Psoas muscle (tissue), 8 donors: Measurements from ENCODE around the gene PELI3. TPM values are rescaled to one million over a fixed set of nuclear protein-coding genes. Genes with fewer than 3 reads are reported as not detected.
"Not testable (repeated sequence)": the region's sequence is repeated elsewhere in the genome, so short reads cannot be mapped to it uniquely, and the experiment has no call there.

Experiments
- ATAC-seq, 4 donors: fragments of 200-7000 bp; cut with Tn5 transposase; one replicate each; pipeline ENCODE4 v1.9.1; 2020; ENCODE audit warnings: moderate library complexity in 3 of 4, mild to moderate bottlenecking in 2 of 4
- DNase-seq, 2 donors: peaks; one replicate each; pipeline ENCODE4 v3.0.0-alpha.2; 2020
- H3K27ac ChIP-seq: fragments of 200-600 bp; one replicate; pipeline ENCODE4 v1.8.0; 2022
- H3K27me3 ChIP-seq, 3 donors: fragments of 200-600 bp in 1 of 3; one replicate each; pipeline versions ENCODE4 v1.6.1 to v1.8.0; 2013 to 2022; ENCODE audit warnings: low read length in 2 of 3, mild to moderate bottlenecking in 2 of 3, moderate library complexity in 1 of 3; ENCODE audit not compliant: insufficient read depth in 3 of 3
- H3K36me3 ChIP-seq, 2 donors: fragments of 200-600 bp in 1 of 2; one replicate each; pipeline versions ENCODE4 v1.6.1 to v1.8.0; 2013 to 2022; ENCODE audit warnings: low read depth in 1 of 2, mild to moderate bottlenecking in 1 of 2, moderate library complexity in 1 of 2; ENCODE audit not compliant: insufficient read depth in 1 of 2
- H3K4me1 ChIP-seq: fragments of 200-600 bp; one replicate; pipeline ENCODE4 v1.8.0; 2022
- H3K4me3 ChIP-seq: fragments of 200-600 bp; one replicate; pipeline ENCODE4 v1.8.0; 2022; ENCODE audit warnings: mild to moderate bottlenecking
- H3K9me3 ChIP-seq: fragments of 200-600 bp; one replicate; pipeline ENCODE4 v1.8.0; 2022
- CTCF ChIP-seq: fragments of 200-600 bp; IDR thresholded peaks from one replicate; pipeline ENCODE4 v1.8.0; 2022; ENCODE audit warnings: antibody characterized with exemption
- WGBS, 3 donors: extraction: QIAGEN DNeasy Blood & Tissue Kit; methylation state at CpG; one replicate each; pipeline versions ENCODE4 v1.1.6 to v1.1.7; 2013; 5-methylcytosine and 5-hydroxymethylcytosine counted together
- intact Hi-C, 2 donors: fragments of 100-400 bp; cut with DNase I; formaldehyde crosslinking; loops; one replicate each; pipeline versions ENCODE4 v1.11.0 to v1.14.2; 2022
- polyA plus RNA-seq, 3 donors: library from polyadenylated mRNA; stranded (reverse); fragments of 200-250 nt; gene quantifications; one replicate each; pipeline ENCODE4 v1.2.3, GENCODE V29; 2013
- total RNA-seq, 4 donors: library from RNA; stranded (reverse); fragmentation: NEBNext Ultra II Directional in 2 of 4; extraction: Animal tissue kit (Norgen Biotek cat#: 25700) in 2 of 4; gene quantifications; one replicate each; pipeline versions ENCODE4 v1.2.1 to v1.2.4, GENCODE V29; 2021 to 2023
- donor health status: healthy with polysubstance abuse.
- donor health status: DM: no; HTN: no; CAD: no; lungs with moderate emphysema.
- donor health status: Bipolar disorder and iron deficiency.
- donor health status: healthy.
- donor health status: DM: yes; HTN: yes; CAD: no.
- donor health status: DM: no; HTN: no; CAD: no.
- donor health status: DM: no; HTN: no; CAD: no.
- donor health status: DM: yes; HTN: yes; CAD: no.

PELI3 gene
- total and polyA plus RNA-seq, 7 donors: 3.1 to 46.8 (median 13.3) TPM

- Histone ChIP-seq H3K9me3 (no peaks in the 10 kb centered on the region), H3K4me3 (no peak overlapping the region), H3K36me3 (no peaks in the 10 kb centered on the region), H3K4me1 (no peaks in the 10 kb centered on the region), H3K27ac (no peak overlapping the region), H3K27me3 (no peaks in the 10 kb centered on the region)
- DNase-seq: no peak
- intact Hi-C loops: no loop called here
- WGBS, 3 donors: 30 to 50% (median 36%) methylated on average over 3 of the region's 3 CpGs
- TF ChIP-seq CTCF: no peak
- no peak for ATAC-seq
Measured at GRCh38 chr11:66454828-66455227, 11.9 kb upstream of the PELI3 start.

- DNase-seq: no peak
- Histone ChIP-seq H3K4me3 (no peak overlapping the region), H3K9me3 (no peaks in the 10 kb centered on the region), H3K27ac (no peak overlapping the region), H3K4me1 (no peaks in the 10 kb centered on the region), H3K36me3 (no peaks in the 10 kb centered on the region), H3K27me3 (no peaks in the 10 kb centered on the region)
- no peak for ATAC-seq
- 82 to 88% (median 86%) methylated on average over 6 of the region's 6 CpGs for WGBS, 3 donors
- TF ChIP-seq CTCF: no peak
- intact Hi-C loops: no loop called here
Measured at GRCh38 chr11:66457826-66458225, 8.9 kb upstream of the PELI3 start.

- 29 to 48% (median 45%) methylated on average over 5 of the region's 5 CpGs for WGBS, 3 donors
- no peaks in the 10 kb centered on the region for H3K27me3 ChIP-seq
- H3K9me3 ChIP-seq: no peaks in the 10 kb centered on the region
- TF ChIP-seq CTCF: no peak
- ATAC-seq (no peak), DNase-seq (no peak)
- H3K4me3 ChIP-seq: no peak overlapping the region
- H3K4me1 ChIP-seq: no peaks in the 10 kb centered on the region
- H3K27ac ChIP-seq: no peak overlapping the region
- no peaks in the 10 kb centered on the region for H3K36me3 ChIP-seq
- intact Hi-C loops: no loop called here
Measured at GRCh38 chr11:66459138-66459778, 7.4 kb upstream of the PELI3 start.

GRCh38 chr11:66462010-66462409 lies 4.7 kb upstream of the PELI3 start:
- H3K4me1 ChIP-seq: peaks cover 3% of the 10 kb centered on the region
- H3K27ac ChIP-seq: no peak overlapping the region
- no peak for TF ChIP-seq CTCF
- no peak for ATAC-seq
- H3K4me3 ChIP-seq: no peak overlapping the region
- H3K36me3 ChIP-seq: no peaks in the 10 kb centered on the region
- H3K27me3 ChIP-seq: no peaks in the 10 kb centered on the region
- no peak for DNase-seq
- no peaks in the 10 kb centered on the region for H3K9me3 ChIP-seq
- intact Hi-C loops: no loop called here

GRCh38 chr11:66462911-66463310 lies 3.8 kb upstream of the PELI3 start:
- Histone ChIP-seq H3K27ac (no peak overlapping the region), H3K9me3 (no peaks in the 10 kb centered on the region), H3K27me3 (no peaks in the 10 kb centered on the region), H3K36me3 (no peaks in the 10 kb centered on the region), H3K4me1 (peaks cover 3% of the 10 kb centered on the region), H3K4me3 (no peak overlapping the region)
- intact Hi-C loops: no loop called here
- DNase-seq (no peak), ATAC-seq (no peak)
- TF ChIP-seq CTCF: no peak
- WGBS, 3 donors: 78 to 93% (median 92%) methylated on average over 3 of the region's 3 CpGs

GRCh38 chr11:66464116-66464515 lies 2.6 kb upstream of the PELI3 start:
- ATAC-seq: not testable (repeated sequence)

More at GRCh38 chr11:66464116-66464515, 2.6 kb upstream of the PELI3 start:
- H3K27ac ChIP-seq, intact Hi-C loops, H3K4me1 ChIP-seq, DNase-seq, H3K27me3 ChIP-seq, H3K9me3 ChIP-seq, H3K4me3 ChIP-seq, H3K36me3 ChIP-seq: not testable (repeated sequence)
- 83 to 88% (median 84%) methylated on average over 5 of the region's 5 CpGs for WGBS, 3 donors
